ENCODE results near the gene ATP6AP1.
A peak's percentile ranks its signal among the peaks of the same experiment; 100 is the strongest.
"Not testable (repeated sequence)": the region's sequence is repeated elsewhere in the genome, so short reads cannot be mapped to it uniquely, and the experiment has no call there.

The ATP6AP1 gene

DNA sequence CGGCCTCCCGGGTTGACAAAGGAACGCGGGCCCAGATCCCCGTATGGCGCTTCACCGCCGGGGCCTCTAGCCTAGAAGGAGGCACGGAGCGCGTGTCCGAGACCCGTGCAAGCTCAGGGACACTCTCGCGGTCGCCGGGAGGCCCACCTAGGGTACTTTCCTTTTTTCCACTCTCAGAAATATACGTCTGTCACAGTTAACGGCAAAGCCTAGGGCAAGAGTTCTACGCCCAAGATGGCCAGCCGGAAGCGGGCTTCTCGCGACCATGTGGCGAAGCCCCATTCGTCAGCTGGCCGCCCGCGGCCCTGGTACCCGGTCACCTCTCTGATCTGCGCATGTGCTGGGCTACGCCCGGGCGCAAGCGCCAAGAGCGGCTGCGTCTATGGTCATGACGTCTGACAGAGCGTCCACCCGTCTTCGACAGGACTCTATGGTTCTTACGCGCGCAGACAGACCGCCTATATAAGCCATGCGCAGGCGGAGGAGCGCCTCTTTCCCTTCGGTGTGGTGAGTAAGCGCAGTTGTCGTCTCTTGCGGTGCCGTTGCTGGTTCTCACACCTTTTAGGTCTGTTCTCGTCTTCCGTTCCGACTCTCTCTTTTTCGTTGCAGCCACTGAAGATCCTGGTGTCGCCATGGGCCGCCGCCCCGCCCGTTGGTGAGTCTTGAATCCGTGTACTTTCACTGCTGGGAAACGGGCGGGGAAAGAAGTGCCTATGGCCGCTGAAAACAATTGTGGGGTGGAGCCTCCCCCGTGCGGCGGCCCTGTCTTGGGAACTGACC, 30.4 kb upstream of the ATP6AP1 start, which contains the start of gene RPL10:
Gene RPL10, plus strand, starts transcription at position 490 of the 780 bp plus-strand sequence. Its CDS starts 143 bp downstream, at position 633.
- no peaks in the 10 kb centered on the region for H3K27me3 ChIP-seq (ENCODE audit: insufficient read depth, poor library complexity, severe bottlenecking)
- no peaks in the 10 kb centered on the region for H3K9me3 ChIP-seq (ENCODE audit: severe bottlenecking)
- ATAC-seq (ENCODE audit: low read depth) (peak; percentile 49), DNase-seq (ENCODE audit: low spot score) (peak; percentile 93)
- H3K27ac ChIP-seq (ENCODE audit: poor library complexity, severe bottlenecking), result peak within 1 kb of the TSS; percentile 93
- H3K4me1 ChIP-seq (ENCODE audit: insufficient read depth, poor library complexity, severe bottlenecking), result no peaks in the 10 kb centered on the region
- peaks cover 35% of the 10 kb centered on the region for H3K36me3 ChIP-seq (ENCODE audit: low read depth)
- no peak for TF ChIP-seq CTCF (IDR thresholded peaks at IDR 0.05; ENCODE audit: poor library complexity, severe bottlenecking)
- H3K4me3 ChIP-seq (ENCODE audit: severe bottlenecking), result peak within 1 kb of the TSS; percentile 60

GRCh38 chrX:154398668-154399526, 29.6 kb upstream of the ATP6AP1 start:
- no peak for DNase-seq (ENCODE audit: low spot score)

GRCh38 chrX:154399527-154400368, 28.7 kb upstream of the ATP6AP1 start:
- H3K4me3 ChIP-seq (ENCODE audit: severe bottlenecking), result peak overlapping the region; percentile 60
- H3K4me1 ChIP-seq (ENCODE audit: insufficient read depth, poor library complexity, severe bottlenecking), result no peaks in the 10 kb centered on the region
- ATAC-seq (ENCODE audit: low read depth) (no peak), DNase-seq (ENCODE audit: low spot score) (no peak)
- TF ChIP-seq CTCF (IDR thresholded peaks at IDR 0.05; ENCODE audit: poor library complexity, severe bottlenecking), result no peak
- H3K9me3 ChIP-seq (ENCODE audit: severe bottlenecking), result no peaks in the 10 kb centered on the region
- H3K27ac ChIP-seq (ENCODE audit: poor library complexity, severe bottlenecking), result peak overlapping the region; percentile 93
- peaks cover 38% of the 10 kb centered on the region for H3K36me3 ChIP-seq (ENCODE audit: low read depth)
- H3K27me3 ChIP-seq (ENCODE audit: insufficient read depth, poor library complexity, severe bottlenecking), result no peaks in the 10 kb centered on the region

More at GRCh38 chrX:154398668-154399526, 29.6 kb upstream of the ATP6AP1 start:
- H3K27me3 ChIP-seq (ENCODE audit: insufficient read depth, poor library complexity, severe bottlenecking), result no peaks in the 10 kb centered on the region
- no peaks in the 10 kb centered on the region for H3K4me1 ChIP-seq (ENCODE audit: insufficient read depth, poor library complexity, severe bottlenecking)
- peak overlapping the region; percentile 93 for H3K27ac ChIP-seq (ENCODE audit: poor library complexity, severe bottlenecking)
- peaks cover 38% of the 10 kb centered on the region for H3K36me3 ChIP-seq (ENCODE audit: low read depth)
- ATAC-seq (ENCODE audit: low read depth), result no peak
- H3K4me3 ChIP-seq (ENCODE audit: severe bottlenecking), result peak overlapping the region; percentile 60
- peak; percentile 76 for TF ChIP-seq CTCF (IDR thresholded peaks at IDR 0.05; ENCODE audit: poor library complexity, severe bottlenecking)
- H3K9me3 ChIP-seq (ENCODE audit: severe bottlenecking), result no peaks in the 10 kb centered on the region

DNA sequence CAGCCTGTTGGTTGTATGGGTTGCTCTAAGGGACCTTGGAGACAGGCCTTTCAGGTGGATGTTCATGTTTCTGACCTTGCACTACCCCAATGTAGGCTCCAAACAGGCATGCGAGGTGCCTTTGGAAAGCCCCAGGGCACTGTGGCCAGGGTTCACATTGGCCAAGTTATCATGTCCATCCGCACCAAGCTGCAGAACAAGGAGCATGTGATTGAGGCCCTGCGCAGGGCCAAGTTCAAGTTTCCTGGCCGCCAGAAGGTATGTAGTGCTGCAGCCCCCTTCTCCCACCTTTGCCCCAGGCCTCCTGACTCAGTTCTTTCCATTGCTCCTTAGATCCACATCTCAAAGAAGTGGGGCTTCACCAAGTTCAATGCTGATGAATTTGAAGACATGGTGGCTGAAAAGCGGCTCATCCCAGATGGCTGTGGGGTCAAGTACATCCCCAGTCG, 28.1 kb upstream of the ATP6AP1 start:
- ATAC-seq (ENCODE audit: low read depth); H3K27me3 ChIP-seq (ENCODE audit: insufficient read depth, poor library complexity, severe bottlenecking); H3K9me3 ChIP-seq (ENCODE audit: severe bottlenecking); H3K4me1 ChIP-seq (ENCODE audit: insufficient read depth, poor library complexity, severe bottlenecking); H3K4me3 ChIP-seq (ENCODE audit: severe bottlenecking); DNase-seq (ENCODE audit: low spot score): not testable (repeated sequence)
- Histone ChIP-seq H3K27ac (ENCODE audit: poor library complexity, severe bottlenecking) (peak overlapping the region; percentile 93), H3K36me3 (ENCODE audit: low read depth) (peaks cover 38% of the 10 kb centered on the region)

Data from RWPE2 (cell line).